GM12872 (cell line): ENCODE data around the gene TULP4.

Experiments
- CTCF ChIP-seq: IDR thresholded peaks from 3 replicates; pipeline ENCODE4 v1.5.1; 2011; ENCODE audit warnings: low read depth, mild to moderate bottlenecking, low read length, moderate library complexity; ENCODE audit not compliant: insufficient read depth

TULP4 gene

GRCh38 chr6:158309814-158310213 is 2.5 kb upstream of the TULP4 start:
- TF ChIP-seq CTCF, result no peak

DNA sequence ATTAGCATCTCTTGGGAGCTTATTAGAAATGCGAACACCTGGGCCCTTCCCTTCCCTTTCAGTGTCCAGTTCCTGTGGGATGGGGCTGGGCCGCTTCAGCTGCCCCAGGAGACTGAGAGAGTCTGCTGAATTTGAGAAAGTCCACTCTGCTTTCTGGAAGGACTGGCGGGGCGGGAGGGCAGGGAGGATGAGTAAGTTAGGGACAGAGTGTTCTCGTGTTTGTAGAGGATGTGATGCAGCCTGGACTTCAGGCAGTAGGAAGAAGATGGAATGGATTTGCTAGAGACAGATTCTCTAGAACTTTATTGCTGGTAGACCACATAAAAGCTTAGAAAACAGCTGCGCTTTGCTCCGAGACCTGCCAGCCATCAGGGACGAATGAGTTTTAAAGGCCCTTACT is 1.1 kb upstream of the TULP4 start:
- no peak for TF ChIP-seq CTCF

- TF ChIP-seq CTCF, result no peak
Measured at GRCh38 chr6:158311626-158312025, 639 bp upstream of the TULP4 start.

GRCh38 chr6:158312672-158313397 is 570 bp downstream of the TULP4 start:
- TF ChIP-seq CTCF, result no peak

DNA sequence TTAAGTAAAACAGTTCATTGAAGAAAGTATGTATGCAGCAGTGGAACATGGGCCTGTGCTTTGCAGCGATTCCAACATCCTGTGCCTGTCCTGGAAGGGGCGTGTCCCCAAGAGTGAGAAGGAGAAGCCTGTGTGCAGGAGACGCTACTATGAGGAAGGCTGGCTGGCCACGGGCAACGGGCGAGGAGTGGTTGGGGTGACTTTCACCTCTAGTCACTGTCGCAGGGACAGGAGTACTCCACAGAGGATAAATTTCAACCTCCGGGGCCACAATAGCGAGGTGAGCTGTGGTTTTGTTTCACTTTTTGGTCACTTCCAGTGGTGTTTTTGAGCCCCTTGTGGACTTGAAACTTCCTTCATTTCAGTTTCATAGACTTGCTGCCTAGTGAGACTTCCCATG is 1.7 kb downstream of the TULP4 start:
- no peak for TF ChIP-seq CTCF

DNA sequence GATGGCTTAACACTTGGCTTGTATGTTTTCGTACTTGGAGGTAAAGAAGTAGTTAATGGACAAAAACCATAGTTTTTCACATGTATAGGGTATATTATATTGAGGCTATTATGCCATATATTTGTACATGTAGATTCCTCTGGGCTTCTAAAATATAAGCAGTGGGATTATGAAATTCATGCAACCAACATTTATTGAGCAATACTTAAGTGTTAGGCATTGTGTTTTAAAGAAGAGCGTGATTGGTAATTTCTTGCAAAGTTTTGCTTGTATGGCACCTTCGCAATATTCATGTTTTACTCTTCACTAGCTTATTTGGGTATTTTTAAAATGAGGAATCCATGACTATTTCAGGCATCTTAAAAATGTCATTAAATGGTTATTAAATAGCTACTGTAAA is 2.5 kb downstream of the TULP4 start:
- no peak for TF ChIP-seq CTCF

DNA sequence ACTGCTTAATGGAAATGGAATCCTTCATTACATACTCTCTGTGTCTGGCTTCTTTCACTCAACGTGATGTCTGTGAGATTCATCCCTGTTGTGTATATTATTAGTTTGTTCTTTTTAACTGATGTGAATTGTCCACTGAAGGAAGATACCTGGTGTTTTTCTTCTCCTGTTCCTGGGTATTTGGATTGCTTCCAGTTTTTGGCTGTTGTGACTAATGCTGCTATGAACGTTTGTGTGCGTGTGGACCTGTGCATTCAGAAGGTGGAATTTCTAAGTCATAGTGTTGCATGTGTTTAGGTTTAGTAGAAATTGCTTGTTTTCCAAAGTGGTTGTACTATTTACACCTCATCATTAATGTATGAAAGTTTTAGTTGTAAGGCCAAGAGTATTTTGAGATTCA is 3.8 kb downstream of the TULP4 start:
- TF ChIP-seq CTCF, result no peak
